MCF 10A (cell line): ENCODE results near the gene NCOA7. TPM values are rescaled to one million over a fixed set of nuclear protein-coding genes. Genes with fewer than 3 reads are reported as not detected.

Experiments
- BruUV-seq: library from RNA; stranded (reverse); fragments of 400-500 nt; replicated peaks from 2 replicates; lab custom pipeline; 2021; lab: Mats Ljungman, UMichigan
- CTCF ChIA-PET: fragments of 300-600 bp; sonication (Branson Sonifier 250); formaldehyde crosslinking; extraction: SDS; loops from one replicate; lab custom pipeline; 2021; ENCODE audit warnings: antibody characterized with exemption, inconsistent platforms; lab: Yijun Ruan, JAX
- POLR2A ChIA-PET: fragments of 300-600, 350-650 bp; sonication (Branson Sonifier 250); formaldehyde crosslinking; extraction: SDS; loops from one replicate; lab custom pipeline; 2020; ENCODE audit warnings: antibody characterized with exemption, inconsistent platforms; lab: Yijun Ruan, JAX
- DNase-seq: peaks from one replicate; pipeline ENCODE4 v3.0.0-alpha.2; 2018; ENCODE audit not compliant: unreplicated experiment
- H3K27ac Mint-ChIP-seq: one replicate; pipeline ENCODE4 v1.8.0; 2022; ENCODE audit warnings: mild to moderate bottlenecking, low read depth, mixed read lengths; ENCODE audit not compliant: unreplicated experiment
- H3K27me3 Mint-ChIP-seq: one replicate; pipeline ENCODE4 v1.8.0; 2022; ENCODE audit warnings: mixed read lengths; ENCODE audit not compliant: insufficient read depth, unreplicated experiment
- H3K36me3 Mint-ChIP-seq: one replicate; pipeline ENCODE4 v1.8.0; 2022; ENCODE audit warnings: mild to moderate bottlenecking, moderate library complexity, mixed read lengths; ENCODE audit not compliant: insufficient read depth, unreplicated experiment
- H3K4me1 Mint-ChIP-seq: one replicate; pipeline ENCODE4 v1.8.0; 2022; ENCODE audit warnings: mixed read lengths; ENCODE audit not compliant: insufficient read depth, unreplicated experiment
- H3K4me3 Mint-ChIP-seq: one replicate; pipeline ENCODE4 v1.8.0; 2022; ENCODE audit warnings: mild to moderate bottlenecking, moderate library complexity, mixed read lengths; ENCODE audit not compliant: unreplicated experiment
- H3K9me3 Mint-ChIP-seq: one replicate; pipeline ENCODE4 v1.8.0; 2022; ENCODE audit warnings: mixed read lengths; ENCODE audit not compliant: unreplicated experiment
- CTCF ChIP-seq: fragments of 200-600 bp; IDR thresholded peaks from one replicate; pipeline ENCODE4 v1.8.0; 2022; ENCODE audit warnings: antibody characterized with exemption, mild to moderate bottlenecking; ENCODE audit not compliant: unreplicated experiment
- intact Hi-C: fragments of 100-400 bp; cut with micrococcal nuclease; formaldehyde crosslinking; loops from 2 replicates; pipeline ENCODE4 v1.14.1; 2022
- total RNA-seq: library from RNA; stranded (reverse); gene quantifications from 2 replicates; pipeline ENCODE4 v1.2.3, GENCODE V29; 2022

NCOA7 gene
- total RNA-seq, 1 experiment from 2014 or later = 52.3 TPM

GRCh38 chr6:125816828-125817280, 26.1 kb downstream of the NCOA7 start:
- peaks cover 46% of the 10 kb centered on the region for H3K4me1 Mint-ChIP-seq
- H3K36me3 Mint-ChIP-seq = peaks cover 31% of the 10 kb centered on the region
- POLR2A ChIA-PET = interaction anchor here (2.0 kb wide), 1 partner anchor 27 kb away, joined by 5 read pairs; the partner anchor contains the start of gene NCOA7

GRCh38 chr6:125818225-125818657, 27.5 kb downstream of the NCOA7 start:
- ChIA-PET POLR2A (interaction anchor here (0.7 to 2.0 kb wide), 2 partner anchors 22 to 28 kb away, joined by 3 to 5 read pairs; partner anchors contain the start of gene NCOA7), CTCF (interaction anchor here (0.5 to 0.9 kb wide), 4 partner anchors 41 to 766 kb away, joined by 3 to 5 read pairs (median 3); partner anchors contain the start of gene HINT3)
- Mint-ChIP-seq H3K27me3 (no peaks in the 10 kb centered on the region), H3K4me1 (peaks cover 34% of the 10 kb centered on the region), H3K27ac (no peak overlapping the region), H3K4me3 (no peak overlapping the region), H3K9me3 (no peaks in the 10 kb centered on the region), H3K36me3 (peaks cover 38% of the 10 kb centered on the region)
- DNase-seq = no peak
- intact Hi-C loops = no loop called here
- BruUV-seq = no TSS peak
- TF ChIP-seq CTCF = no peak

More at GRCh38 chr6:125816828-125817280, 26.1 kb downstream of the NCOA7 start:
- DNase-seq = no peak
- CTCF ChIA-PET = interaction anchor here (1.4 kb wide), 1 partner anchor 41 kb away, joined by 6 read pairs; no protein-coding TSS in a partner anchor
- no peaks in the 10 kb centered on the region for H3K9me3 Mint-ChIP-seq
- intact Hi-C loops = no loop called here
- no peaks in the 10 kb centered on the region for H3K27me3 Mint-ChIP-seq
- no peak overlapping the region for H3K4me3 Mint-ChIP-seq
- no peak overlapping the region for H3K27ac Mint-ChIP-seq
- TF ChIP-seq CTCF = no peak
- no TSS peak for BruUV-seq

- TF ChIP-seq CTCF = no peak
- CTCF ChIA-PET = no interaction called here
- no TSS peak for BruUV-seq
- Mint-ChIP-seq H3K36me3 (peaks cover 38% of the 10 kb centered on the region), H3K4me3 (no peak overlapping the region), H3K27ac (no peak overlapping the region), H3K4me1 (peaks cover 34% of the 10 kb centered on the region), H3K9me3 (no peaks in the 10 kb centered on the region), H3K27me3 (no peaks in the 10 kb centered on the region)
- intact Hi-C loops = no loop called here
- POLR2A ChIA-PET = interaction anchor here (0.7 to 2.0 kb wide), 2 partner anchors 21 to 29 kb away, joined by 3 to 5 read pairs; partner anchors contain the start of gene NCOA7
- DNase-seq = no peak
These were observed 28.1 kb downstream of the NCOA7 start for GRCh38 chr6:125818772-125819260.

GRCh38 chr6:125819535-125820326, 29.0 kb downstream of the NCOA7 start:
- no peak for DNase-seq
- H3K27me3 Mint-ChIP-seq = no peaks in the 10 kb centered on the region
- H3K4me3 Mint-ChIP-seq = no peak overlapping the region
- no peak overlapping the region for H3K27ac Mint-ChIP-seq
- no peaks in the 10 kb centered on the region for H3K9me3 Mint-ChIP-seq
- H3K4me1 Mint-ChIP-seq = peaks cover 29% of the 10 kb centered on the region
- TF ChIP-seq CTCF = no peak
- intact Hi-C loops = no loop called here
- ChIA-PET CTCF (interaction anchor here (0.6 to 1.2 kb wide), 2 partner anchors 24 to 38 kb away, joined by 3 to 5 read pairs; no protein-coding TSS in a partner anchor), POLR2A (no interaction called here)
- no TSS peak for BruUV-seq
- peaks cover 35% of the 10 kb centered on the region for H3K36me3 Mint-ChIP-seq
